H1 (cell line): Measurements from ENCODE around the gene EPN2. TPM values are rescaled to one million over a fixed set of nuclear protein-coding genes. Genes with fewer than 3 reads are reported as not detected.

Experiments
- CTCF ChIA-PET: fragments of 300-600 bp; sonication (Branson Sonifier 250); formaldehyde crosslinking; loops from one replicate; lab custom pipeline; 2021; ENCODE audit not compliant: partially characterized antibody; lab: Charles Lee
- POLR2A ChIA-PET: fragments of 300-600 bp; sonication (Branson Sonifier 250); formaldehyde crosslinking; loops from one replicate; lab custom pipeline; 2021; ENCODE audit warnings: inconsistent platforms; ENCODE audit not compliant: partially characterized antibody; lab: Charles Lee
- DNase-seq, 2 experiments: peaks; one replicate each; pipeline versions ENCODE4 v3.0.0 to v3.0.0-alpha.2; 2010 to 2022; ENCODE audit warnings: low spot score in 2 of 2, low read depth in 1 of 2, mixed read lengths in 1 of 2
- FAIRE-seq: peaks from 2 replicates; lab custom pipeline; 2011; peaks lifted over from hg19 to GRCh38; lab: Jason Lieb, UNC
- H2AFZ ChIP-seq: 2 replicates; pipeline ENCODE4 v1.8.1; 2012; ENCODE audit warnings: low read length, inconsistent platforms
- H2AK5ac ChIP-seq: 2 replicates; pipeline ENCODE4 v1.6.1; 2013; ENCODE audit warnings: low read depth, low read length
- H2BK120ac ChIP-seq: replicated peaks from 2 replicates; pipeline ENCODE3; 2013; ENCODE audit warnings: low read depth, low read length, inconsistent platforms
- H2BK12ac ChIP-seq: 2 replicates; pipeline ENCODE4 v1.6.1; 2013; ENCODE audit warnings: low read depth, low read length
- H2BK15ac ChIP-seq: 2 replicates; pipeline ENCODE4 v1.6.1; 2013; ENCODE audit warnings: low read length
- H2BK20ac ChIP-seq: 2 replicates; pipeline ENCODE4 v1.6.1; 2013; ENCODE audit warnings: low read length
- H2BK5ac ChIP-seq: 2 replicates; pipeline ENCODE4 v1.6.1; 2013; ENCODE audit warnings: low read depth, low read length
- H3K14ac ChIP-seq: 2 replicates; pipeline ENCODE4 v1.6.1; 2013; ENCODE audit warnings: inconsistent platforms; ENCODE audit not compliant: insufficient read length
- H3K18ac ChIP-seq: 2 replicates; pipeline ENCODE4 v1.6.1; 2013; ENCODE audit warnings: low read length; ENCODE audit errors: extremely low read depth
- H3K23ac ChIP-seq: 2 replicates; pipeline ENCODE4 v1.6.1; 2013; ENCODE audit warnings: inconsistent platforms; ENCODE audit not compliant: insufficient read length
- H3K23me2 ChIP-seq: 2 replicates; pipeline ENCODE4 v1.6.1; 2013; ENCODE audit warnings: low read depth, low read length
- H3K27ac ChIP-seq: 2 replicates; pipeline ENCODE4 v1.6.1; 2011; ENCODE audit warnings: low read depth, low read length, inconsistent platforms
- H3K27me3 ChIP-seq, 4 experiments: replicated peaks in 1 of 4; 1 replicate in 1 of 4; 2 replicates in 3 of 4; pipeline versions ENCODE4 v1.6.1 to v1.8.1; 2011 to 2013; ENCODE audit warnings: low read length in 3 of 4, mild to moderate bottlenecking in 3 of 4, inconsistent platforms in 2 of 4, mixed read lengths in 2 of 4, moderate library complexity in 1 of 4; ENCODE audit not compliant: control insufficient read depth in 3 of 4, insufficient read depth in 3 of 4; ENCODE audit errors: extremely low read depth in 1 of 4
- H3K36me3 ChIP-seq, 4 experiments: 2 replicates each; pipeline versions ENCODE4 v1.6.1 to v1.8.1; 2011 to 2013; ENCODE audit warnings: mild to moderate bottlenecking in 4 of 4, low read length in 3 of 4, moderate library complexity in 2 of 4, control low read depth in 1 of 4, inconsistent platforms in 1 of 4; ENCODE audit not compliant: insufficient read depth in 4 of 4, control insufficient read depth in 2 of 4
- H3K4ac ChIP-seq: replicated peaks from 2 replicates; pipeline ENCODE3; 2013; ENCODE audit warnings: low read length, low read depth, mixed read lengths, inconsistent platforms; ENCODE audit not compliant: insufficient read length
- H3K4me1 ChIP-seq, 4 experiments: replicated peaks in 1 of 4; 1 replicate in 1 of 4; 2 replicates in 3 of 4; pipeline versions ENCODE4 v1.6.1 to v1.8.1; 2011 to 2013; ENCODE audit warnings: low read length in 3 of 4, inconsistent platforms in 2 of 4, mixed read lengths in 1 of 4; ENCODE audit not compliant: insufficient read depth in 4 of 4, control insufficient read depth in 3 of 4
- H3K4me2 ChIP-seq, 2 experiments: 2 replicates each; pipeline versions ENCODE4 v1.6.1 to v1.8.1; 2011 to 2013; ENCODE audit warnings: low read depth in 2 of 2, low read length in 2 of 2, control low read depth in 1 of 2, inconsistent platforms in 1 of 2, mild to moderate bottlenecking in 1 of 2; ENCODE audit not compliant: insufficient read depth in 1 of 2
- H3K4me3 ChIP-seq, 4 experiments: fragments of 200-600, 300-600 bp in 1 of 4; sonication (generic), shearing (Covaris generic), sonication (Bioruptor Twin) in 1 of 4; 2 replicates each; pipeline versions ENCODE4 v1.5.1 to v1.8.1; 2011 to 2016; ENCODE audit warnings: low read length in 4 of 4, low read depth in 3 of 4, control low read depth in 2 of 4, inconsistent platforms in 2 of 4, mild to moderate bottlenecking in 2 of 4, mixed read lengths in 1 of 4, moderate library complexity in 1 of 4; ENCODE audit not compliant: insufficient read depth in 2 of 4; ENCODE audit errors: extremely low read depth in 1 of 4
- H3K56ac ChIP-seq: replicated peaks from 2 replicates; pipeline ENCODE3; 2013; ENCODE audit warnings: low read depth, mild to moderate bottlenecking, mixed read lengths, low read length, inconsistent platforms; ENCODE audit not compliant: insufficient read length
- H3K79me1 ChIP-seq: 2 replicates; pipeline ENCODE4 v1.6.1; 2013; ENCODE audit warnings: low read depth, low read length, control low read depth
- H3K79me2 ChIP-seq, 2 experiments: 2 replicates each; pipeline versions ENCODE4 v1.6.1 to v1.8.1; 2012 to 2013; ENCODE audit warnings: low read length in 2 of 2, mild to moderate bottlenecking in 2 of 2, inconsistent platforms in 1 of 2; ENCODE audit not compliant: insufficient read depth in 2 of 2, control insufficient read depth in 1 of 2
- H3K9ac ChIP-seq, 4 experiments: replicated peaks in 1 of 4; 1 replicate in 1 of 4; 2 replicates in 3 of 4; pipeline versions ENCODE4 v1.6.1 to v1.8.1; 2011 to 2013; ENCODE audit warnings: low read depth in 3 of 4, low read length in 3 of 4, control low read depth in 2 of 4, mild to moderate bottlenecking in 2 of 4, moderate library complexity in 2 of 4, inconsistent platforms in 1 of 4; ENCODE audit errors: extremely low read depth in 1 of 4
- H3K9me3 ChIP-seq, 2 experiments: 2 replicates each; pipeline versions ENCODE4 v1.6.1 to v1.8.1; 2012 to 2013; ENCODE audit warnings: mild to moderate bottlenecking in 2 of 2, moderate library complexity in 2 of 2, control low read depth in 1 of 2, inconsistent platforms in 1 of 2, low read depth in 1 of 2, low read length in 1 of 2, mixed read lengths in 1 of 2; ENCODE audit not compliant: insufficient read depth in 2 of 2
- H4K20me1 ChIP-seq, 2 experiments: replicated peaks in 1 of 2; 2 replicates each; pipeline versions ENCODE3 to v1.8.1; 2011 to 2013; ENCODE audit warnings: inconsistent platforms in 2 of 2, low read length in 2 of 2, mild to moderate bottlenecking in 1 of 2; ENCODE audit not compliant: insufficient read depth in 2 of 2, control insufficient read depth in 1 of 2
- H4K5ac ChIP-seq: 2 replicates; pipeline ENCODE4 v1.6.1; 2013; ENCODE audit warnings: low read length, low read depth, mixed read lengths, inconsistent platforms; ENCODE audit not compliant: insufficient read length
- H4K8ac ChIP-seq: 2 replicates; pipeline ENCODE4 v1.8.0; 2013; ENCODE audit warnings: mild to moderate bottlenecking, moderate library complexity, low read length, inconsistent platforms; ENCODE audit not compliant: insufficient read depth; ENCODE audit errors: extremely low read depth
- H4K91ac ChIP-seq: replicated peaks from 2 replicates; pipeline ENCODE3; 2013; ENCODE audit warnings: low read length, mixed read lengths, inconsistent platforms; ENCODE audit not compliant: insufficient read length
- HDAC2 ChIP-seq, 2 experiments: fragments of 300-600 bp in 1 of 2; sonication (generic) in 1 of 2; IDR thresholded peaks; 2 replicates each; pipeline ENCODE4 v1.6.1; 2011 to 2012; ENCODE audit warnings: low read depth in 2 of 2, low read length in 2 of 2, mild to moderate bottlenecking in 2 of 2, moderate library complexity in 2 of 2, borderline replicate concordance in 1 of 2, inconsistent platforms in 1 of 2
- NANOG ChIP-seq: IDR thresholded peaks from 2 replicates; pipeline ENCODE4 v1.6.1; 2011; ENCODE audit warnings: low read length, low read depth, mild to moderate bottlenecking, inconsistent platforms; ENCODE audit not compliant: insufficient read depth, poor library complexity, severe bottlenecking
- SP1 ChIP-seq: IDR thresholded peaks from 2 replicates; pipeline ENCODE4 v1.6.1; 2011; ENCODE audit warnings: low read depth, low read length
- WGBS, 2 experiments: shearing (Covaris generic) in 1 of 2; methylation state at CpG; one replicate each; pipeline versions ENCODE4 v1.1.6 to v1.1.7; 2013 to 2015; ENCODE audit warnings: low lambda C conversion rate in 2 of 2, mixed read lengths in 2 of 2, inconsistent platforms in 1 of 2, low coverage in 1 of 2, missing lambda C conversion rate in 1 of 2; ENCODE audit not compliant: insufficient replicate concordance in 2 of 2, insufficient coverage in 1 of 2, insufficient read length in 1 of 2; ENCODE audit errors: extremely low coverage in 1 of 2, missing lambda C conversion rate in 1 of 2; 5-methylcytosine and 5-hydroxymethylcytosine counted together
- polyA plus RNA-seq, 7 experiments: library from polyadenylated mRNA; depleted of rRNA in 3 of 7; stranded (reverse) in 5 of 7; unstranded in 2 of 7; fragments of >200 nt in 5 of 7; fragments of 200-250 nt in 2 of 7; gene quantifications; 1 replicate in 5 of 7; 2 replicates in 1 of 7; 4 replicates in 1 of 7; pipeline versions ENCODE4 v1.2.1 to v1.2.3, GENCODE V29; 2011 to 2013; ENCODE audit warnings: missing spikeins in 2 of 7, mixed read lengths in 2 of 7
- total RNA-seq: library from RNA; stranded (reverse); fragmentation: NEBNext Ultra II Directional; extraction: Animal tissue kit (Norgen Biotek cat#: 25700); gene quantifications from 2 replicates; pipeline ENCODE4 v1.2.1, GENCODE V29; 2021
- TF ChIP-seq, protein P1 (sequence below): IDR thresholded peaks from 2 replicates; pipeline ENCODE4 v1.6.1; 2012; ENCODE audit warnings: inconsistent platforms

The EPN2 gene
- total and polyA plus RNA-seq, 2 of the 8 experiments (the other 6 are each of a cell fraction or from before 2014, with no cell fraction given): 28.7 to 55.8 TPM

GRCh38 chr17:19271780-19272357 lies 34.7 kb downstream of the EPN2 start:
- CTCF ChIA-PET: interaction anchor here (1.0 to 3.5 kb wide), 7 partner anchors 8 to 68 kb away, joined by 3 to 22 read pairs (median 3); no protein-coding TSS in a partner anchor
- no peak overlapping the region for H2AK5ac ChIP-seq
- H2BK5ac ChIP-seq: no peak overlapping the region
- H3K36me3 ChIP-seq: 0 out of 8 replicates have a peak, but pooled peaks cover 0 to 4% (median 0%) of the 10 kb centered on the region in 4 experiments
- no peak overlapping the region for H4K8ac ChIP-seq
- no peak overlapping the region for H3K4me3 ChIP-seq
- POLR2A ChIA-PET: interaction anchor here (1.1 kb wide), 1 partner anchor 10 kb away, joined by 3 read pairs; no protein-coding TSS in a partner anchor
- H3K9me3 ChIP-seq: no peaks in the 10 kb centered on the region
- 98% methylated on average over 10 of the region's 10 CpGs; no CpG with 5 or more reads in 1 of the 2 experiments for WGBS, 2 experiments
- H3K9ac ChIP-seq: no peak overlapping the region
- no peak overlapping the region for H2BK20ac ChIP-seq
- no peaks in the 10 kb centered on the region for H3K27me3 ChIP-seq
- H3K23ac ChIP-seq: no peak overlapping the region
- no peak overlapping the region for H2BK12ac ChIP-seq
- H3K79me2 ChIP-seq: peaks cover 4 to 49% of the 10 kb centered on the region in 2 experiments; a peak in 3 of 4 replicates
- peaks cover 16 to 19% of the 10 kb centered on the region in 2 experiments for H4K20me1 ChIP-seq
- no peak overlapping the region for H2BK15ac ChIP-seq
- no peak overlapping the region for H3K18ac ChIP-seq
- no peak overlapping the region for H3K27ac ChIP-seq
- no peak overlapping the region for H2AFZ ChIP-seq
- FAIRE-seq (no peak), DNase-seq (no peak)
- H3K14ac ChIP-seq: no peak overlapping the region
- no peak overlapping the region for H2BK120ac ChIP-seq
- H3K56ac ChIP-seq: no peak overlapping the region
- no peak overlapping the region for H4K5ac ChIP-seq
- no peaks in the 10 kb centered on the region for H3K23me2 ChIP-seq
- H3K4ac ChIP-seq: no peak overlapping the region
- peaks cover 18% of the 10 kb centered on the region for H3K79me1 ChIP-seq
- no peaks in the 10 kb centered on the region for H3K4me1 ChIP-seq
- no peak overlapping the region for H4K91ac ChIP-seq
- no peak overlapping the region for H3K4me2 ChIP-seq
- TF ChIP-seq, protein P1, sequence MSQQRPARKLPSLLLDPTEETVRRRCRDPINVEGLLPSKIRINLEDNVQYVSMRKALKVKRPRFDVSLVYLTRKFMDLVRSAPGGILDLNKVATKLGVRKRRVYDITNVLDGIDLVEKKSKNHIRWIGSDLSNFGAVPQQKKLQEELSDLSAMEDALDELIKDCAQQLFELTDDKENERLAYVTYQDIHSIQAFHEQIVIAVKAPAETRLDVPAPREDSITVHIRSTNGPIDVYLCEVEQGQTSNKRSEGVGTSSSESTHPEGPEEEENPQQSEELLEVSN: no peak
- TF ChIP-seq NANOG (no peak), HDAC2 (IDR thresholded peaks at IDR 0.05; ENCODE audit: borderline replicate concordance in 1 of 2, low read depth in 2 of 2, low read length in 2 of 2) (no peak), SP1 (no peak)
